AG04449 (cell line): ENCODE measurements around the gene MAP3K5.

Source experiments
- CTCF ChIA-PET: fragments of 350-600 bp; formaldehyde crosslinking; extraction: SDS; loops from one replicate; lab custom pipeline; 2021; ENCODE audit warnings: antibody characterized with exemption; lab: Yijun Ruan, JAX
- POLR2A ChIA-PET: fragments of 400-600, 350-600 bp; formaldehyde crosslinking; extraction: SDS; loops from one replicate; lab custom pipeline; 2020; ENCODE audit warnings: antibody characterized with exemption, inconsistent platforms; lab: Yijun Ruan, JAX
- DNase-seq: peaks from one replicate; pipeline ENCODE4 v3.0.0-alpha.2; 2010; ENCODE audit warnings: low read depth, low spot score
- H3K4me3 ChIP-seq: 2 replicates; pipeline ENCODE4 v1.5.1; 2011; ENCODE audit warnings: low read depth, mild to moderate bottlenecking, control low read depth, low read length
- CTCF ChIP-seq: IDR thresholded peaks from one replicate; pipeline ENCODE4 v1.5.1; 2011; ENCODE audit warnings: mild to moderate bottlenecking, moderate library complexity, low read length, control low read depth, inconsistent platforms; ENCODE audit not compliant: insufficient read depth; ENCODE audit errors: missing control alignments

The MAP3K5 gene

GRCh38 chr6:136640132-136640915 is 152.0 kb downstream of the MAP3K5 start:
- DNase-seq: peak; percentile 34
- ChIA-PET POLR2A (interaction anchor here (0.9 kb wide), 1 partner anchor 30 kb away, joined by 5 read pairs; no protein-coding TSS in a partner anchor), CTCF (interaction anchor here (1.1 to 12.4 kb wide), 4 partner anchors 9 to 149 kb away, joined by 3 to 351 read pairs (median 6); partner anchors contain the start of gene MAP3K5)
- H3K4me3 ChIP-seq: no peak overlapping the region
- no peak for TF ChIP-seq CTCF

- CTCF ChIA-PET: interaction anchor here (1.1 to 12.4 kb wide), 4 partner anchors 8 to 150 kb away, joined by 3 to 351 read pairs (median 6); partner anchors contain the start of gene MAP3K5
- POLR2A ChIA-PET: no interaction called here
- no peak overlapping the region for H3K4me3 ChIP-seq
- DNase-seq: no peak
- no peak for TF ChIP-seq CTCF
Measured at GRCh38 chr6:136639702-136640101, 152.6 kb downstream of the MAP3K5 start.

- CTCF ChIA-PET: interaction anchor here (0.7 to 7.2 kb wide), 5 partner anchors 10 to 159 kb away, joined by 3 to 59 read pairs (median 3); partner anchors contain the start of gene MAP3K5
- no peak for TF ChIP-seq CTCF
- no peak for DNase-seq
- H3K4me3 ChIP-seq: no peak overlapping the region
- POLR2A ChIA-PET: no interaction called here
Measured at GRCh38 chr6:136635615-136636014, 156.7 kb downstream of the MAP3K5 start.

- H3K4me3 ChIP-seq: no peak overlapping the region
- ChIA-PET POLR2A (no interaction called here), CTCF (interaction anchor here (1.8 to 7.2 kb wide), 2 partner anchors 12 to 159 kb away, joined by 5 to 59 read pairs; partner anchors contain the start of gene MAP3K5)
- no peak for DNase-seq
- TF ChIP-seq CTCF: no peak
Measured at GRCh38 chr6:136633355-136633754, 158.9 kb downstream of the MAP3K5 start.

- DNase-seq: no peak
- CTCF ChIA-PET: interaction anchor here (0.7 to 2.3 kb wide), 2 partner anchors 15 to 163 kb away, joined by 5 to 9 read pairs; partner anchors contain the start of gene MAP3K5
- POLR2A ChIA-PET: interaction anchor here (0.6 kb wide), 1 partner anchor 18 kb away, joined by 3 read pairs; no protein-coding TSS in a partner anchor
- no peak for TF ChIP-seq CTCF
- no peak overlapping the region for H3K4me3 ChIP-seq
Measured at GRCh38 chr6:136628996-136629395, 163.3 kb downstream of the MAP3K5 start.

- TF ChIP-seq CTCF: no peak
- no peak overlapping the region for H3K4me3 ChIP-seq
- POLR2A ChIA-PET: no interaction called here
- DNase-seq: no peak
- CTCF ChIA-PET: interaction anchor here (1.1 to 7.3 kb wide), 3 partner anchors 16 to 165 kb away, joined by 3 to 50 read pairs (median 6); partner anchors contain the start of gene MAP3K5
Measured at GRCh38 chr6:136627191-136627590, 165.1 kb downstream of the MAP3K5 start.
